Right lobe of liver (tissue), 6 donors: Measurements from ENCODE around the gene TSSK3. TPM values are rescaled to one million over a fixed set of nuclear protein-coding genes. Genes with fewer than 3 reads are reported as not detected.
"Not testable (repeated sequence)": the region's sequence is repeated elsewhere in the genome, so short reads cannot be mapped to it uniquely, and the experiment has no call there.

ENCODE experiments used
- ATAC-seq, 4 donors: fragments of 200-7000 bp; cut with Tn5 transposase; one replicate each; pipeline ENCODE4 v1.9.1; 2020; ENCODE audit warnings: mild to moderate bottlenecking in 4 of 4, moderate library complexity in 4 of 4
- DNase-seq, 3 donors: peaks; one replicate each; pipeline ENCODE4 v3.0.0-alpha.2; 2020
- H3K27ac ChIP-seq, 3 donors: fragments of 200-600 bp; one replicate each; pipeline ENCODE4 v1.8.0; 2022
- H3K27me3 ChIP-seq, 2 donors: fragments of 200-600 bp; one replicate each; pipeline ENCODE4 v1.8.0; 2022
- H3K36me3 ChIP-seq, 4 donors: fragments of 200-600 bp; sonication (generic) in 1 of 4; one replicate each; pipeline versions ENCODE4 v1.5.1 to v1.8.0; 2017 to 2022; ENCODE audit warnings: control low read depth in 1 of 4
- H3K4me1 ChIP-seq, 4 donors: fragments of 200-600 bp; sonication (generic) in 1 of 4; one replicate each; pipeline versions ENCODE4 v1.5.1 to v1.8.0; 2017 to 2022; ENCODE audit warnings: control low read depth in 1 of 4
- H3K4me3 ChIP-seq, 3 donors: fragments of 200-600 bp; one replicate each; pipeline ENCODE4 v1.8.0; 2022
- H3K9me3 ChIP-seq, 4 donors: fragments of 200-600 bp; sonication (generic) in 1 of 4; one replicate each; pipeline versions ENCODE4 v1.5.1 to v1.8.0; 2017 to 2022; ENCODE audit warnings: control low read depth in 1 of 4
- CTCF ChIP-seq, 4 donors: fragments of 200-600 bp in 3 of 4; fragments of 450-650 bp in 1 of 4; IDR thresholded peaks; one replicate each; pipeline versions ENCODE4 v1.5.1 to v1.8.0; 2016 to 2022; ENCODE audit warnings: antibody characterized with exemption in 4 of 4, mild to moderate bottlenecking in 2 of 4
- POLR2A ChIP-seq: fragments of 450-650 bp; IDR thresholded peaks from one replicate; pipeline ENCODE4 v1.6.1; 2017; ENCODE audit warnings: antibody characterized with exemption, mild to moderate bottlenecking
- WGBS: methylation state at CpG from one replicate; pipeline ENCODE4 v1.1.6; 2018; ENCODE audit warnings: low coverage, low lambda C conversion rate; ENCODE audit not compliant: insufficient coverage; ENCODE audit errors: missing lambda C conversion rate; 5-methylcytosine and 5-hydroxymethylcytosine counted together
- intact Hi-C, 2 donors: fragments of 100-400 bp; cut with DNase I; formaldehyde crosslinking; loops; one replicate each; pipeline versions ENCODE4 v1.11.2 to v1.14.1; 2022
- total RNA-seq, 6 experiments: library from RNA; depleted of rRNA in 2 of 6; stranded (reverse); fragments of >200 nt in 2 of 6; fragmentation: NEBNext Ultra II Directional in 3 of 6; extraction: Animal tissue kit (Norgen Biotek cat#: 25700) in 3 of 6; gene quantifications; one replicate each; pipeline versions ENCODE4 v1.1.0 to v1.2.4, GENCODE V29; 2016 to 2023
- donor health status: DM: no; HTN: yes; CAD: no.
- donor health status: DM: no; HTN: no; CAD: no.
- donor health status: DM: no; HTN: no; CAD: no.
- donor health status: DM: no; HTN: yes; CAD: no.
- donor health status: DM: no; HTN: yes; CAD: no.

Gene TSSK3
- total RNA-seq, 6 experiments from 2014 or later, result 0.49 to 1.6 (median 0.85) TPM

- H3K27ac ChIP-seq, result peak overlapping the region in 2 of 3 donors; percentile 21 to 86
- 57% methylated on average over 2 of the region's 2 CpGs for WGBS
- intact Hi-C loops, result no loop called here
- H3K36me3 ChIP-seq, result no peaks in the 10 kb centered on the region
- DNase-seq (no peak), ATAC-seq (no peak)
- TF ChIP-seq POLR2A, result no peak
- peaks cover 0 to 23% (median 4%) of the 10 kb centered on the region in 4 donors for H3K4me1 ChIP-seq
- no peak overlapping the region for H3K4me3 ChIP-seq
- H3K9me3 ChIP-seq, result no peaks in the 10 kb centered on the region
- no peaks in the 10 kb centered on the region for H3K27me3 ChIP-seq
These were observed 8.9 kb upstream of the TSSK3 start for GRCh38 chr1:32353431-32353830.

GRCh38 chr1:32353886-32354570, 8.3 kb upstream of the TSSK3 start:
- TF ChIP-seq POLR2A, result no peak
- TF ChIP-seq CTCF (IDR thresholded peaks at IDR 0.05), result no peak
- 36% methylated on average over 2 of the region's 2 CpGs for WGBS
- ATAC-seq, result peak; percentile 3 to 23 (median 18)
- Histone ChIP-seq H3K27ac (peak overlapping the region in 1 of 3 donors; percentile 86), H3K27me3 (no peaks in the 10 kb centered on the region), H3K4me1 (peaks cover 0 to 22% (median 4%) of the 10 kb centered on the region in 4 donors), H3K4me3 (no peak overlapping the region), H3K36me3 (no peaks in the 10 kb centered on the region), H3K9me3 (no peaks in the 10 kb centered on the region)
- intact Hi-C loops, result no loop called here
- peak in 2 of 3 donors; percentile 54 to 69 for DNase-seq

- H3K9me3 ChIP-seq, H3K4me3 ChIP-seq, ATAC-seq, intact Hi-C loops, H3K27me3 ChIP-seq, H3K36me3 ChIP-seq, H3K27ac ChIP-seq, DNase-seq: not testable (repeated sequence)
- WGBS, result 87% methylated on average over 4 of the region's 6 CpGs
- peaks cover 0 to 20% (median 4%) of the 10 kb centered on the region in 4 donors for H3K4me1 ChIP-seq
These were observed 6.6 kb upstream of the TSSK3 start for GRCh38 chr1:32355778-32356177.

GRCh38 chr1:32356478-32356877, 5.9 kb upstream of the TSSK3 start:
- DNase-seq (no peak), ATAC-seq (no peak)
- H3K9me3 ChIP-seq, result no peaks in the 10 kb centered on the region
- H3K4me3 ChIP-seq, result no peak overlapping the region
- no peaks in the 10 kb centered on the region for H3K27me3 ChIP-seq
- 100% methylated on average over 1 of the region's 1 CpG for WGBS
- no peaks in the 10 kb centered on the region for H3K36me3 ChIP-seq
- H3K4me1 ChIP-seq, result peaks cover 0 to 24% (median 5%) of the 10 kb centered on the region in 4 donors
- intact Hi-C loops, result no loop called here
- TF ChIP-seq CTCF (IDR thresholded peaks at IDR 0.05), result no peak
- TF ChIP-seq POLR2A, result no peak
- H3K27ac ChIP-seq, result no peak overlapping the region

- ATAC-seq, result no peak
- H3K4me3 ChIP-seq, result no peak overlapping the region
- no peaks in the 10 kb centered on the region for H3K27me3 ChIP-seq
- H3K27ac ChIP-seq, result no peak overlapping the region
- intact Hi-C loops, result no loop called here
- H3K4me1 ChIP-seq, result peaks cover 0 to 25% (median 7%) of the 10 kb centered on the region in 4 donors
- H3K36me3 ChIP-seq, result no peaks in the 10 kb centered on the region
- no peak for TF ChIP-seq CTCF (IDR thresholded peaks at IDR 0.05)
- no peak for TF ChIP-seq POLR2A
- DNase-seq, result no peak
- 69% methylated on average over 6 of the region's 6 CpGs for WGBS
- H3K9me3 ChIP-seq, result no peaks in the 10 kb centered on the region
These were observed 4.7 kb upstream of the TSSK3 start for GRCh38 chr1:32357614-32358013.
